ENCODE measurements around the gene ARHGEF12. TPM values are rescaled to one million over a fixed set of nuclear protein-coding genes. Genes with fewer than 3 reads are reported as not detected.
A peak's percentile ranks its signal among the peaks of the same experiment; 100 is the strongest.

ARHGEF12 gene
- total RNA-seq, 1 donor: 134 TPM

- peaks cover 54% of the 10 kb centered on the region for H4K20me1 ChIP-seq (ENCODE audit: insufficient read depth, low read length)
- DNase-seq (ENCODE audit: insufficient read length, low spot score, missing footprints): peak; percentile 75
- no peaks in the 10 kb centered on the region for H3K36me3 ChIP-seq (ENCODE audit: insufficient read depth, low read length)
- peaks cover 49% of the 10 kb centered on the region for H3K4me1 ChIP-seq (ENCODE audit: insufficient read depth, low read length)
- no peak for TF ChIP-seq CTCF (IDR thresholded peaks at IDR 0.05; ENCODE audit: extremely low read depth, low read depth, low read length)
- H3K4me2 ChIP-seq (ENCODE audit: insufficient read depth, low read length): peak overlapping the region; percentile 91
- H3K9me3 ChIP-seq (ENCODE audit: low read depth, low read length): no peaks in the 10 kb centered on the region
- H2AFZ ChIP-seq (ENCODE audit: low read length): peak overlapping the region; percentile 85
- H3K27me3 ChIP-seq (ENCODE audit: insufficient read depth, low read length): no peaks in the 10 kb centered on the region
- peak overlapping the region; percentile 97 for H3K4me3 ChIP-seq (ENCODE audit: insufficient read depth, low read length)
- peak overlapping the region; percentile 89 for H3K27ac ChIP-seq (ENCODE audit: low read depth, low read length)
- H3K79me2 ChIP-seq (ENCODE audit: insufficient read depth, low read length): peaks cover 60% of the 10 kb centered on the region
Observed at GRCh38 chr11:120337355-120338106, 1.3 kb downstream of the ARHGEF12 start.

- peaks cover 57% of the 10 kb centered on the region for H4K20me1 ChIP-seq (ENCODE audit: insufficient read depth, low read length)
- DNase-seq (ENCODE audit: insufficient read length, low spot score, missing footprints): peak; percentile 69
- no peaks in the 10 kb centered on the region for H3K27me3 ChIP-seq (ENCODE audit: insufficient read depth, low read length)
- H3K4me3 ChIP-seq (ENCODE audit: insufficient read depth, low read length): peak overlapping the region; percentile 97
- peaks cover 44% of the 10 kb centered on the region for H3K4me1 ChIP-seq (ENCODE audit: insufficient read depth, low read length)
- H3K79me2 ChIP-seq (ENCODE audit: insufficient read depth, low read length): peaks cover 68% of the 10 kb centered on the region
- H3K36me3 ChIP-seq (ENCODE audit: insufficient read depth, low read length): no peaks in the 10 kb centered on the region
- no peak overlapping the region for H2AFZ ChIP-seq (ENCODE audit: low read length)
- H3K27ac ChIP-seq (ENCODE audit: low read depth, low read length): peak overlapping the region; percentile 89
- peak overlapping the region; percentile 91 for H3K4me2 ChIP-seq (ENCODE audit: insufficient read depth, low read length)
- H3K9me3 ChIP-seq (ENCODE audit: low read depth, low read length): no peaks in the 10 kb centered on the region
- TF ChIP-seq CTCF (IDR thresholded peaks at IDR 0.05; ENCODE audit: extremely low read depth, low read depth, low read length): no peak
Observed at GRCh38 chr11:120338107-120338933, 2.1 kb downstream of the ARHGEF12 start.

GRCh38 chr11:120339394-120339890, 3.2 kb downstream of the ARHGEF12 start:
- no peaks in the 10 kb centered on the region for H3K27me3 ChIP-seq (ENCODE audit: insufficient read depth, low read length)
- H3K4me1 ChIP-seq (ENCODE audit: insufficient read depth, low read length): peaks cover 46% of the 10 kb centered on the region
- no peaks in the 10 kb centered on the region for H3K9me3 ChIP-seq (ENCODE audit: low read depth, low read length)
- H3K36me3 ChIP-seq (ENCODE audit: insufficient read depth, low read length): no peaks in the 10 kb centered on the region
- no peak overlapping the region for H2AFZ ChIP-seq (ENCODE audit: low read length)
- H3K27ac ChIP-seq (ENCODE audit: low read depth, low read length): no peak overlapping the region
- peaks cover 68% of the 10 kb centered on the region for H4K20me1 ChIP-seq (ENCODE audit: insufficient read depth, low read length)
- peak; percentile 92 for DNase-seq (ENCODE audit: insufficient read length, low spot score, missing footprints)
- TF ChIP-seq CTCF (IDR thresholded peaks at IDR 0.05; ENCODE audit: extremely low read depth, low read depth, low read length): no peak
- peak overlapping the region; percentile 91 for H3K4me2 ChIP-seq (ENCODE audit: insufficient read depth, low read length)
- peaks cover 78% of the 10 kb centered on the region for H3K79me2 ChIP-seq (ENCODE audit: insufficient read depth, low read length)
- H3K4me3 ChIP-seq (ENCODE audit: insufficient read depth, low read length): peak overlapping the region; percentile 64

- H3K36me3 ChIP-seq (ENCODE audit: insufficient read depth, low read length): no peaks in the 10 kb centered on the region
- H2AFZ ChIP-seq (ENCODE audit: low read length): no peak overlapping the region
- DNase-seq (ENCODE audit: insufficient read length, low spot score, missing footprints): no peak
- peaks cover 86% of the 10 kb centered on the region for H3K79me2 ChIP-seq (ENCODE audit: insufficient read depth, low read length)
- H4K20me1 ChIP-seq (ENCODE audit: insufficient read depth, low read length): peaks cover 77% of the 10 kb centered on the region
- peak overlapping the region; percentile 91 for H3K4me2 ChIP-seq (ENCODE audit: insufficient read depth, low read length)
- no peaks in the 10 kb centered on the region for H3K9me3 ChIP-seq (ENCODE audit: low read depth, low read length)
- H3K27ac ChIP-seq (ENCODE audit: low read depth, low read length): no peak overlapping the region
- H3K4me1 ChIP-seq (ENCODE audit: insufficient read depth, low read length): peaks cover 43% of the 10 kb centered on the region
- no peak for TF ChIP-seq CTCF (IDR thresholded peaks at IDR 0.05; ENCODE audit: extremely low read depth, low read depth, low read length)
- H3K27me3 ChIP-seq (ENCODE audit: insufficient read depth, low read length): no peaks in the 10 kb centered on the region
- no peak overlapping the region for H3K4me3 ChIP-seq (ENCODE audit: insufficient read depth, low read length)
Observed at GRCh38 chr11:120340529-120340928, 4.3 kb downstream of the ARHGEF12 start.
